DMS79 (cell line): Measurements from ENCODE around the gene PARD3B.

Experiments used
- DNase-seq: peaks from one replicate; lab custom pipeline; 2025; lab: John Stamatoyannopoulos, UW

The PARD3B gene

GRCh38 chr2:205013586-205013985 lies 468.3 kb downstream of the PARD3B start:
- no peak for DNase-seq

- no peak for DNase-seq
Observed at GRCh38 chr2:205014201-205014600, 468.9 kb downstream of the PARD3B start.

GRCh38 chr2:205017381-205017780 lies 472.1 kb downstream of the PARD3B start:
- no peak for DNase-seq

GRCh38 chr2:205017912-205018311 lies 472.6 kb downstream of the PARD3B start:
- DNase-seq: no peak

GRCh38 chr2:205020673-205021072 lies 475.4 kb downstream of the PARD3B start:
- DNase-seq: no peak

- peak; percentile 89 for DNase-seq
Observed at GRCh38 chr2:205022841-205023240, 477.6 kb downstream of the PARD3B start.

- DNase-seq: no peak
Observed at GRCh38 chr2:205024822-205025518, 479.7 kb downstream of the PARD3B start.

GRCh38 chr2:205025580-205026240 lies 480.4 kb downstream of the PARD3B start:
- no peak for DNase-seq

GRCh38 chr2:205030695-205031094 lies 485.4 kb downstream of the PARD3B start:
- DNase-seq: no peak

GRCh38 chr2:205032093-205032551 lies 486.8 kb downstream of the PARD3B start:
- DNase-seq: no peak

- no peak for DNase-seq
Observed at GRCh38 chr2:205033431-205033830, 488.2 kb downstream of the PARD3B start.

GRCh38 chr2:205034034-205034433 lies 488.8 kb downstream of the PARD3B start:
- no peak for DNase-seq

- DNase-seq: no peak
Observed at GRCh38 chr2:205040323-205040722, 495.0 kb downstream of the PARD3B start.

- no peak for DNase-seq
Observed at GRCh38 chr2:205041472-205042130, 496.3 kb downstream of the PARD3B start.

GRCh38 chr2:205043285-205043684 lies 498.0 kb downstream of the PARD3B start:
- DNase-seq: no peak

GRCh38 chr2:205045706-205046105 lies 500.4 kb downstream of the PARD3B start:
- DNase-seq: no peak

- DNase-seq: peak; percentile 50
Observed at GRCh38 chr2:205047273-205047839, 502.1 kb downstream of the PARD3B start.

- no peak for DNase-seq
Observed at GRCh38 chr2:205051417-205051816, 506.1 kb downstream of the PARD3B start.

GRCh38 chr2:205052781-205053180 lies 507.5 kb downstream of the PARD3B start:
- no peak for DNase-seq

GRCh38 chr2:205053827-205054410 lies 508.6 kb downstream of the PARD3B start:
- no peak for DNase-seq

GRCh38 chr2:205054789-205055188 lies 509.5 kb downstream of the PARD3B start:
- no peak for DNase-seq

GRCh38 chr2:205055251-205055650 lies 510.0 kb downstream of the PARD3B start:
- no peak for DNase-seq
